ENCODE results near the gene DGKQ. TPM values are rescaled to one million over a fixed set of nuclear protein-coding genes. Genes with fewer than 3 reads are reported as not detected.

DGKQ gene
- total RNA-seq, 1 experiment from 2014 or later = 12.4 TPM

DNA sequence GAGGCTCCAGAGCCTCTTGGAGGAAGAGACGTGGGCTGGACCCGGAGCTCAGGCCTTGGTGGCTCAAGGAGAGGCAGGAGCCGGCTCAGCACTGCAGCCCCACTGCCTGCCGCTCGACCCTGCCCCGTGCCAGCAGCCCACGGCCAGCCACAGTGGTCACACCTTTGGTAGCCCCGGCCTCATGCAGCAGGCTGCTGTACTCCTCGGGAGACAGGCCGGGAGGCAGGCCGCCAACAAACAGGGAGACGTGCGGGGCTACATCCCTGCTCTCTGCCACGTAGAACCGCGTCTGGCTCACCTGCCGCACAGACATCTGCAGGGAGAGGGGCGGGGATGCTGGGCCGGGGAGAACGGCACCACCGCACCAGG, 7.6 kb downstream of the DGKQ start:
- H2AFZ ChIP-seq (ENCODE audit: low read length) = no peak overlapping the region
- Mint-ChIP-seq H3K9me3 (no peaks in the 10 kb centered on the region), H3K4me1 (peaks cover 0 to 2% of the 10 kb centered on the region in 2 experiments; a peak in 1 of 4 replicates), H3K27ac (no peak overlapping the region), H3K27me3 (ENCODE audit: low read depth) (no peaks in the 10 kb centered on the region), H3K4me3 (peak overlapping the region in 1 of 2 experiments; percentile 20; a peak in 1 of 5 replicates), H3K36me3 (ENCODE audit: insufficient read depth in 1 of 3, low read depth in 3 of 3) (no peaks in the 10 kb centered on the region)
- no peak overlapping the region for H3K27ac ChIP-seq (ENCODE audit: insufficient read length, low read depth, low read length)
- H3K18ac ChIP-seq (ENCODE audit: insufficient read length, low read depth, low read length) = no peak overlapping the region
- no peak overlapping the region for H2BK12ac ChIP-seq (ENCODE audit: insufficient read length, low read depth, low read length)
- TF ChIP-seq CTCF (conservative IDR thresholded peaks at IDR 0.05) = no peak
- H3T11ph ChIP-seq (ENCODE audit: low read length) = no peak overlapping the region
- H3K9me3 ChIP-seq (ENCODE audit: control insufficient read depth, low read depth, low read length) = no peaks in the 10 kb centered on the region
- no peak overlapping the region for H4K8ac ChIP-seq (replicated peaks; ENCODE audit: insufficient read length, low read depth, low read length)
- H3K4me1 ChIP-seq (ENCODE audit: insufficient read depth, low read length) = no peaks in the 10 kb centered on the region
- no peaks in the 10 kb centered on the region for H3K23me2 ChIP-seq (ENCODE audit: insufficient read length, low read depth, low read length, poor library complexity, severe bottlenecking)
- no peak overlapping the region for H2AK5ac ChIP-seq (ENCODE audit: insufficient read length, low read length)
- no peak overlapping the region for H3K9ac ChIP-seq (ENCODE audit: extremely low read depth, insufficient read length, low read length)
- H4K5ac ChIP-seq (ENCODE audit: insufficient read length, low read depth, low read length) = no peak overlapping the region
- H2BK120ac ChIP-seq (ENCODE audit: low read depth, low read length, poor library complexity, severe bottlenecking) = no peak overlapping the region
- H3K4ac ChIP-seq (ENCODE audit: low read depth, low read length) = no peak overlapping the region
- no CpG with 5 or more reads among the region's 21 CpGs for WGBS (ENCODE audit: extremely low coverage, insufficient read length, low lambda C conversion rate)
- no peak for DNase-seq
- no peak overlapping the region for H2BK15ac ChIP-seq (ENCODE audit: low read depth, low read length)
- no peak overlapping the region for H2BK5ac ChIP-seq (ENCODE audit: insufficient read length, low read length)
- no peaks in the 10 kb centered on the region for H3K79me1 ChIP-seq (ENCODE audit: insufficient read depth, low read depth, low read length, poor library complexity, severe bottlenecking)
- H4K20me1 ChIP-seq (ENCODE audit: control insufficient read depth, insufficient read depth, insufficient read length) = no peaks in the 10 kb centered on the region
- H3K56ac ChIP-seq (ENCODE audit: insufficient read length, low read depth, low read length) = no peak overlapping the region
- no peaks in the 10 kb centered on the region for H3K79me2 ChIP-seq (ENCODE audit: insufficient read depth, low read length)
- no peak overlapping the region for H3K23ac ChIP-seq (ENCODE audit: insufficient read length, low read depth, low read length)
- H3K4me2 ChIP-seq (ENCODE audit: insufficient read depth, insufficient read length, low read length) = no peak overlapping the region
- H2BK20ac ChIP-seq (ENCODE audit: low read depth, low read length, poor library complexity, severe bottlenecking) = no peak overlapping the region
- H4K91ac ChIP-seq (ENCODE audit: insufficient read length, low read depth, low read length) = no peak overlapping the region
- no peaks in the 10 kb centered on the region; the same call in 1 of the 2 replicates for H3K27me3 ChIP-seq (ENCODE audit: insufficient read depth, low read length)
- H3K14ac ChIP-seq (ENCODE audit: insufficient read depth, low read length) = no peak overlapping the region

All from H9 (cell line).